Measurements from ENCODE around the gene TPP1. TPM values are rescaled to one million over a fixed set of nuclear protein-coding genes. Genes with fewer than 3 reads are reported as not detected.

Gene TPP1
- total and polyA plus RNA-seq, 9 of the 15 experiments (the other 6 are each of a cell fraction or from before 2014, with no cell fraction given) = 7.5 to 75.8 (median 15.7) TPM

- 0 out of 2 replicates have a peak, but pooled peaks have one; percentile 38 for TF ChIP-seq ZNF76 (CRISPR knock-in tag; IDR thresholded peaks at IDR 0.05; ENCODE audit: borderline replicate concordance)
- no peak for TF ChIP-seq NFIX (CRISPR knock-in tag; IDR thresholded peaks at IDR 0.05; ENCODE audit: low read depth)
- TF ChIP-seq E2F6 (IDR thresholded peaks at IDR 0.05; ENCODE audit: borderline replicate concordance in 1 of 2, extremely low read depth in 1 of 2, insufficient read depth in 1 of 2, insufficient read length in 1 of 2, low read depth in 1 of 2, low read length in 1 of 2, poor library complexity in 1 of 2, severe bottlenecking in 1 of 2) = peak; percentile 46 to 64
- peak; percentile 98 for TF ChIP-seq SMAD4 (CRISPR knock-in tag; conservative IDR thresholded peaks at IDR 0.05)
- TF ChIP-seq TAL1 (IDR thresholded peaks at IDR 0.05) = no peak
- TF ChIP-seq NR4A1 (CRISPR knock-in tag; IDR thresholded peaks at IDR 0.05) = no peak
- TF ChIP-seq NR4A1 (tag; IDR thresholded peaks at IDR 0.05) = no peak
- TF ChIP-seq MAFG (tag; conservative IDR thresholded peaks at IDR 0.05) = no peak
- TF ChIP-seq ELK1 (CRISPR knock-in tag; IDR thresholded peaks at IDR 0.05) = no peak
- no peak for TF ChIP-seq ZNF785 (CRISPR knock-in tag; IDR thresholded peaks at IDR 0.05)
- TF ChIP-seq PHB2 (IDR thresholded peaks at IDR 0.05; ENCODE audit: low read depth) = no peak
- no peak for TF ChIP-seq KLF1 (tag; IDR thresholded peaks at IDR 0.05)
- no peak for TF ChIP-seq RBM25 (IDR thresholded peaks at IDR 0.05; ENCODE audit: low read depth, low read length, severe bottlenecking)
- no peak for TF ChIP-seq HNRNPUL1 (IDR thresholded peaks at IDR 0.05; ENCODE audit: low read length)
- TF ChIP-seq PTTG1 (tag; IDR thresholded peaks at IDR 0.05; ENCODE audit: low read depth) = no peak
- TF ChIP-seq ARID4B (CRISPR knock-in tag; IDR thresholded peaks at IDR 0.05) = peak; percentile 91
- 0 out of 2 replicates have a peak, but pooled peaks have one; percentile 25 for TF ChIP-seq ZNF561 (CRISPR knock-in tag; conservative IDR thresholded peaks at IDR 0.05)
- TF ChIP-seq SMARCC2 (IDR thresholded peaks at IDR 0.05; ENCODE audit: low read depth) = peak; percentile 41; the same call in 1 of the 2 replicates
- TF ChIP-seq CBX3 (IDR thresholded peaks at IDR 0.05; ENCODE audit: borderline replicate concordance in 1 of 2, low read length in 2 of 2) = no peak; a peak in 1 of 3 replicates
- TF ChIP-seq RBBP5 (IDR thresholded peaks at IDR 0.05; ENCODE audit: borderline replicate concordance, insufficient read depth, low read length, poor library complexity, severe bottlenecking) = peak; percentile 79
- no peak for TF ChIP-seq ZNF274 (IDR thresholded peaks at IDR 0.05; ENCODE audit: borderline replicate concordance, low read depth, low read length)
Observed at GRCh38 chr11:6603287-6604080, 15.7 kb downstream of the TPP1 start, which contains the start of the genes ILK and RRP8 (continued).

Measured in K562 (cell line).